Measurements from ENCODE around the gene KCTD21. TPM values are rescaled to one million over a fixed set of nuclear protein-coding genes. Genes with fewer than 3 reads are reported as not detected.
"Not testable (repeated sequence)": the region's sequence is repeated elsewhere in the genome, so short reads cannot be mapped to it uniquely, and the experiment has no call there.

Gene KCTD21
- total RNA-seq, 1 donor from 2014 or later: 4.4 TPM

DNA sequence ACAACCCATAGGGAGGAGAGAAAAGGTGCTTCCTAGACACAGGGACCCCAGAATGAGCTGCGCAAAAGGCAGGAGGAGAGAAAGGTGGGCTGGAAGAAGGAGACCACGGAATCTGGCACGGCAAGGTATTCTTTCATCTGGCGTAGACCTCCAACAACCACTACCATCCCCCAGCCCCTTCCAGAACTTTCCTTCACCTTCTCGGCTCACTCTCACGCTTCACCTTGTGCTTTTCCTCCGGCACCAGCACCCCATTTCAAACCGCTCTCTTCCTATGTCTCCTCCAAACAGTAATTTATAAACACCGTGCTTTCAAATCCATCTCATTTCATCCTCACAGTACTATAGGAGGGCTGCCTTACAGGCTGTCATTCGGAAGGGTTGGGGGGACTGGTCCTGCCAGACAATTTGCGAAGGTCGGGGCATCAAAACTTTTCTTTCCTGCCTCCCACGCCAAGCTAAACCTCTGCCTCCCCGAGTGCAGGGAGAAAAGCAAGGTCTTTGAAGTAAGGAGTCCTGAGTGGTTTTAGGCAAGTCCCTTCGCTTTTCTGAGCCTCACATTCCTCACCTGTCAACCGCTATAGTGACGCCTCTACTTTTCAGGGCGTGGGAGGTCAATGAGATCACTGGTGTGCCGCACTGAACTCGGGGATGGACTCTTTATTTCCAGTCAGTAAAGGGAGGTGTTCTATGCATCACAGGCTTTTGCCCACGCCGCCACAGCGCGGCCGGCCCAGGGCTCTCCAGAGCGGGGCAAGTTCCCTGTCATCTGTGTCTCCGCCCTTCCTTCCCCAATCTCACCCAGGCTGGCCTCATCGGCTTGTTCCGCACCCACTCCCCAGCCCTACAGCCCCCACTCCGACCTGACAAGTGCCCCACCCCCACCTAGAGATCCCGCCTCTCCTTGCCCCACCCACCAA lies 800 bp downstream of the KCTD21 start:
- peak overlapping the region; percentile 80 for H3K4me3 ChIP-seq (ENCODE audit: low read depth, low read length)
- TF ChIP-seq, protein P1, sequence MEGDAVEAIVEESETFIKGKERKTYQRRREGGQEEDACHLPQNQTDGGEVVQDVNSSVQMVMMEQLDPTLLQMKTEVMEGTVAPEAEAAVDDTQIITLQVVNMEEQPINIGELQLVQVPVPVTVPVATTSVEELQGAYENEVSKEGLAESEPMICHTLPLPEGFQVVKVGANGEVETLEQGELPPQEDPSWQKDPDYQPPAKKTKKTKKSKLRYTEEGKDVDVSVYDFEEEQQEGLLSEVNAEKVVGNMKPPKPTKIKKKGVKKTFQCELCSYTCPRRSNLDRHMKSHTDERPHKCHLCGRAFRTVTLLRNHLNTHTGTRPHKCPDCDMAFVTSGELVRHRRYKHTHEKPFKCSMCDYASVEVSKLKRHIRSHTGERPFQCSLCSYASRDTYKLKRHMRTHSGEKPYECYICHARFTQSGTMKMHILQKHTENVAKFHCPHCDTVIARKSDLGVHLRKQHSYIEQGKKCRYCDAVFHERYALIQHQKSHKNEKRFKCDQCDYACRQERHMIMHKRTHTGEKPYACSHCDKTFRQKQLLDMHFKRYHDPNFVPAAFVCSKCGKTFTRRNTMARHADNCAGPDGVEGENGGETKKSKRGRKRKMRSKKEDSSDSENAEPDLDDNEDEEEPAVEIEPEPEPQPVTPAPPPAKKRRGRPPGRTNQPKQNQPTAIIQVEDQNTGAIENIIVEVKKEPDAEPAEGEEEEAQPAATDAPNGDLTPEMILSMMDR (conservative IDR thresholded peaks at IDR 0.05; ENCODE audit: low read depth, low read length): no peak
- no peak for DNase-seq (ENCODE audit: low read depth)

DNA sequence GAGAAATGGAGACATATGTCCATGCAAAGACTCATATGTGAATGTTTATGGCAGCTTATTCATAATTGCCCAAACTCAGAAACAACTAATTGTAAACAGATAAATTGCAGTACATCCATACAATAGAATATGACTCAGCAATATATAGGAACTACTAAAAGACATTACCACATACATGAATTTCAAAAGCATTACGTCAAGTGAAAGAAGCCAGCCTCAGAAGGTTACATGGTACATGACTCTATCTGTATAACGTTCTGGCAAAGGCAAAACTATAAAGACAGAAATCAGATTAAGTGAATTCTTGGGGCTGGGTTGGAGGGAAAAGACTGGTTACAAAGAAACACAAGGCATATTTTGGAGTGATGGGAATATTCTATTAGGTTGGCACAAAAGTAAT lies 7.2 kb downstream of the KCTD21 start:
- TF ChIP-seq, protein P1 (conservative IDR thresholded peaks at IDR 0.05; ENCODE audit: low read depth, low read length): no peak
- DNase-seq (ENCODE audit: low read depth): no peak

DNA sequence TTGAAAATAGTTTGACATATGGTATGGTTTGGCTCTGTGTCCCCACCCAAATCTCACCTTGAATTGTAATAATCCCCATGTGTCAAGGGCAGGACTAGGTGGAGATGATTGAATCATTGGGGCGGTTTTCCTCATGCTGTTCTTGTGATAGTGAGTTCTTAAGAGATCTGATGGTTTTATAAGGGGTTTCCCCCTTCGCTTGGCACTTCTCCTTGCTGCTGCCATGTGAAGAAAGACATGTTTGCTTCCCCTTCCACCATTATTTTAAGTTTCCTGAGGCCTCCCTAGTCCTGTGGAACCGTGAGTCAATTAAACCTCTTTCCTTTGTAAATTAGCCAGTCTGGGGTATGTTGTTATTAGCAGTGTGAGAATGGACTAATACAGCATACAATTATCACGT lies 7.7 kb downstream of the KCTD21 start:
- TF ChIP-seq, protein P1 (conservative IDR thresholded peaks at IDR 0.05; ENCODE audit: low read depth, low read length): no peak
- H3K4me3 ChIP-seq (ENCODE audit: low read depth, low read length): no peak overlapping the region
- DNase-seq (ENCODE audit: low read depth): no peak

More for the DNA sequence above, 7.2 kb downstream of the KCTD21 start:
- no peak overlapping the region for H3K4me3 ChIP-seq (ENCODE audit: low read depth, low read length)

DNA sequence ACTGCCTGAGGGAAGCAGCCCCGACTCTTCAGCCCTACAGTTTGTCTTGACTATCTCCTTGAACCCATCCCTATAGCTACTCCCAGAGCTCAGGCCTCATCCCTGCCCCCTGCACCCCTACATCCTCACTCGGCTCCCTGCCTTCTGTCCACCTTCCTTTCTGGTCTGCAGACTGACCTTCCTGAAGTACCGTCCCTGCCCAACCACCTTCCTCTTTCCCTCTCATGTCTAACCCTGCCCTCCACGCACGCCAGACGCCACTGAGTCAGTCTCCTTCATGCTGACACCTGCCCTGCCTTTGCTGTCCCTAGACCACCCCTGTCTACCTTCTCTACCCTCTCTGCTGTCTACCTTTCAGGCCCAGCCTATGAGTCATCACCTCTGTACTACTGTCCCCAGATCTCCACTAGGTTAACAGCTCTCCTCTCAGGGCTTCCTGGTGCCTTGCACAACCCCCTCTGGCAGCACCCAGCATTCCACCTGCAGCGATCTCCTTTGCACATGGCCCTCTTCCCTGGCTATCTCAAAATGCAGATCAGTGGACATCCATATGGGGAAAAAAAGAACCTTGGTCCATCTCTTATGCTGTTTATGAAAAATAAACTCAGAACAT lies 8.9 kb downstream of the KCTD21 start:
- TF ChIP-seq, protein P1 (conservative IDR thresholded peaks at IDR 0.05; ENCODE audit: low read depth, low read length): no peak
- DNase-seq (ENCODE audit: low read depth): no peak

DNA sequence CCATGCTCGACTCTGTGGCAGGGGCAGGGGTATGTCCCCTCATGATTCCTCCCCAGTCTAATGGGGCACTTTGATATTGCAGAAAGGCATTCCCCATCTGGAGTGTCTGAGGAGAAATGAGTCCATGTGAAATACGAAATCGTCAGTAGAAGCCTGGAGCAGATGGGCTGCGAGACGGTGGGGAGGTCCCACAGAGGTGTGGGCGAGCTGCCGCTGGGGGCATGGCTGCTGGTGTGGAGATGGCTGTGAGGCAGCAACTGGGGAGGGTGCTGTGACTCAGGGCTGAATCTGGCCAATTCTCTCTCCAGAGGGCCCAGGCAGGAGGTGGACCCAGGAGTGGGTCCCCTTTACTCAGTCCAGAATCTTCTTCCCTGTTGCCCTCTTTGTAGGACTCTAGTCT lies 11.2 kb downstream of the KCTD21 start:
- no peak overlapping the region for H3K4me3 ChIP-seq (ENCODE audit: low read depth, low read length)

More for the DNA sequence above, 8.9 kb downstream of the KCTD21 start:
- H3K4me3 ChIP-seq (ENCODE audit: low read depth, low read length): no peak overlapping the region

DNA sequence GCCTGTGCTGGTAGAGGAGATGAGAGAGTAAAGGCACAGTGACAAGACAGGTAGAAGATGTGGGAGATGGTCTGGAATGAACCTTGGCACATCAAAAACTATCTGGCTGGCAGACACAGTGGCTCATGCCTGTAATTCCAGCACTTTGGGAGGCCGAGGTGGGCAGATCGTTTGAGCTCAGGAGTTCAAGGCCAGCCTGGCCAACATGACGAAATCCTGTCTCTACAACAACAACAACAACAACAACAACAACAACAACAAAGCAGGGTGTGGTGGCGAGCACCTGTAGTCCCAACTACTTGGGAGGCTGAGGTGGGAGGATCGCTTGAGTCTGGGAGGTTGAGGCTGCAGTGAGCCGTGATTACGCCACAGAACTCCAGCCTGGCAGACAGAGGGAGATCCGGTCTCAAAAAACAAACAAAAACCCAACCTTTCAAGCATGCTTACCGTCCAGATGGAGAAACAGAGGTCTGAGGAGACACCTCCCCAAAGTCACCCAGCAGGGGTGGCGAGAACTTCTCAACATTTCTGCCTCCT lies 11.8 kb downstream of the KCTD21 start:
- no peak overlapping the region for H3K4me3 ChIP-seq (ENCODE audit: low read depth, low read length)
- no peak for DNase-seq (ENCODE audit: low read depth)
- TF ChIP-seq, protein P1 (conservative IDR thresholded peaks at IDR 0.05; ENCODE audit: low read depth, low read length): no peak

More for the DNA sequence above, 11.2 kb downstream of the KCTD21 start:
- no peak for DNase-seq (ENCODE audit: low read depth)
- TF ChIP-seq, protein P1 (conservative IDR thresholded peaks at IDR 0.05; ENCODE audit: low read depth, low read length): no peak

DNA sequence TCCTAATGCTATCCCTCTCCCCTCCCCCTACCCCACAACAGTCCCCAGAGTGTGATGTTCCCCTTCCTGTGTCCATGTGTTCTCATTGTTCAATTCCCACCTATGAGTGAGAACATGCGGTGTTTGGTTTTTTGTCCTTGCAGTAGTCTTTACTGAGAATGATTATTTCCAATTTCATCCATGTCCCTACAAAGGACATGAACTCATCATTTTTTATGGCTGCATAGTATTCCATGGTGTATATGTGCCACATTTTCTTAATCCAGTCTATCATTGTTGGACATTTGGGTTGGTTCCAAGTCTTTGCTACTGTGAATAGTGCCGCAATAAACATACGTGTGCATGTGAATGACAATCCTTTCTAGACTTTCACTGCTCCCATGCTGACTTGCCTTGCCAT lies 12.6 kb downstream of the KCTD21 start:
- DNase-seq (ENCODE audit: low read depth); H3K4me3 ChIP-seq (ENCODE audit: low read depth, low read length): not testable (repeated sequence)

All from epithelial cell of proximal tubule (primary cell).